ENCODE results near the gene TAF10.

Gene TAF10

GRCh38 chr11:6596239-6596877 is 15.7 kb downstream of the TAF10 start:
- DNase-seq (ENCODE audit: extremely low spot score): no peak
- POLR2A ChIA-PET: interaction anchor here (0.6 kb wide), 1 partner anchor 115 kb away, joined by 3 read pairs; the partner anchor contains the start of genes ARFIP2 and TIMM10B
- TF ChIP-seq CTCF (IDR thresholded peaks at IDR 0.05; ENCODE audit: control extremely low read depth, extremely low read depth, low read depth, missing control alignments): no peak
- CTCF ChIA-PET: interaction anchor here (0.9 to 4.3 kb wide), 8 partner anchors 9 to 218 kb away, joined by 3 to 15 read pairs (median 4); partner anchors contain the start of gene TAF10

- DNase-seq (ENCODE audit: extremely low spot score): no peak
- POLR2A ChIA-PET: interaction anchor here (0.7 kb wide), 1 partner anchor 204 kb away, joined by 3 read pairs; the partner anchor contains the start of gene SMPD1
- no peak for TF ChIP-seq CTCF (IDR thresholded peaks at IDR 0.05; ENCODE audit: control extremely low read depth, extremely low read depth, low read depth, missing control alignments)
- CTCF ChIA-PET: interaction anchor here (0.8 to 4.3 kb wide), 8 partner anchors 10 to 215 kb away, joined by 3 to 15 read pairs (median 4); partner anchors contain the start of genes ILK and TAF10
Observed at GRCh38 chr11:6594142-6594768, 17.8 kb downstream of the TAF10 start.

- TF ChIP-seq CTCF (IDR thresholded peaks at IDR 0.05; ENCODE audit: control extremely low read depth, extremely low read depth, low read depth, missing control alignments): no peak
- DNase-seq (ENCODE audit: extremely low spot score): no peak
- ChIA-PET POLR2A (no interaction called here), CTCF (interaction anchor here (1.0 to 1.4 kb wide), 3 partner anchors 8 to 98 kb away, joined by 3 to 10 read pairs (median 3); no protein-coding TSS in a partner anchor)
Observed at GRCh38 chr11:6588018-6588417, 24.0 kb downstream of the TAF10 start.

GRCh38 chr11:6587360-6587953 is 24.6 kb downstream of the TAF10 start:
- TF ChIP-seq CTCF (IDR thresholded peaks at IDR 0.05; ENCODE audit: control extremely low read depth, extremely low read depth, low read depth, missing control alignments): no peak
- no peak for DNase-seq (ENCODE audit: extremely low spot score)
- ChIA-PET POLR2A (no interaction called here), CTCF (interaction anchor here (1.0 to 1.4 kb wide), 4 partner anchors 9 to 97 kb away, joined by 3 to 10 read pairs (median 4); no protein-coding TSS in a partner anchor)

GRCh38 chr11:6586434-6587359 is 25.3 kb downstream of the TAF10 start:
- POLR2A ChIA-PET: interaction anchor here (0.6 kb wide), 1 partner anchor 80 kb away, joined by 5 read pairs; no protein-coding TSS in a partner anchor
- TF ChIP-seq CTCF (IDR thresholded peaks at IDR 0.05; ENCODE audit: control extremely low read depth, extremely low read depth, low read depth, missing control alignments): no peak
- CTCF ChIA-PET: interaction anchor here (1.0 to 1.4 kb wide), 4 partner anchors 10 to 97 kb away, joined by 3 to 10 read pairs (median 4); no protein-coding TSS in a partner anchor
- no peak for DNase-seq (ENCODE audit: extremely low spot score)
